HepG2 (cell line): Measurements from ENCODE around the gene TANGO2. TPM values are rescaled to one million over a fixed set of nuclear protein-coding genes. Genes with fewer than 3 reads are reported as not detected.

ENCODE experiments used
- BRF2 ChIP-seq: sonication (generic); formaldehyde crosslinking; IDR thresholded peaks from 2 replicates; pipeline ENCODE4 v1.8.1; 2022; ENCODE audit warnings: mild to moderate bottlenecking, missing genetic modification reagents
- CEBPZ ChIP-seq: IDR thresholded peaks from 2 replicates; pipeline ENCODE4 v1.6.1; 2012; ENCODE audit warnings: low read length, improper control_type of control experiment
- FOXA1 ChIP-seq, 2 experiments: fragments of 450-650 bp in 1 of 2; sonication (generic) in 1 of 2; formaldehyde crosslinking in 1 of 2; IDR thresholded peaks; 2 replicates each; pipeline versions ENCODE4 v1.4.0 to v1.6.1; 2016 to 2020; ENCODE audit warnings: missing genetic modification reagents in 1 of 2
- NCOA1 ChIP-seq: sonication (generic); formaldehyde crosslinking; IDR thresholded peaks from 2 replicates; pipeline ENCODE4 v1.9.0; 2021; ENCODE audit warnings: missing genetic modification reagents
- REL ChIP-seq: sonication (generic); formaldehyde crosslinking; conservative IDR thresholded peaks from 2 replicates; pipeline ENCODE4 v1.8.0; 2022; ENCODE audit warnings: mild to moderate bottlenecking, missing genetic modification reagents, moderate library complexity
- THRA ChIP-seq: sonication (generic); formaldehyde crosslinking; IDR thresholded peaks from 2 replicates; pipeline ENCODE4 v1.4.0; 2020; ENCODE audit warnings: missing genetic modification reagents, borderline replicate concordance
- ZFP1 ChIP-seq: IDR thresholded peaks from 2 replicates; pipeline ENCODE4 v1.6.1; 2016
- ZFP36 ChIP-seq: fragments of 150-350 bp; IDR thresholded peaks from 2 replicates; pipeline ENCODE4 v1.6.1; 2018; ENCODE audit warnings: borderline replicate concordance, low read length, low read depth; ENCODE audit not compliant: partially characterized antibody
- ZNF30 ChIP-seq: sonication (generic); formaldehyde crosslinking; IDR thresholded peaks from 2 replicates; pipeline ENCODE4 v1.5.0; 2020; ENCODE audit warnings: mild to moderate bottlenecking, missing genetic modification reagents
- ZNF597 ChIP-seq: sonication (generic); formaldehyde crosslinking; IDR thresholded peaks from 2 replicates; pipeline ENCODE4 v1.5.0; 2020; ENCODE audit warnings: missing genetic modification reagents
- polyA plus RNA-seq, 8 experiments: library from polyadenylated mRNA; depleted of rRNA in 3 of 8; stranded (reverse) in 7 of 8; unstranded in 1 of 8; fragments of >200 nt; fragmentation: Illumina TruSeq in 4 of 8; extraction: Trizol in 4 of 8; gene quantifications; 2 replicates each; pipeline versions ENCODE4 v1.2.1 to v1.2.3, GENCODE V29; 2011 to 2016; ENCODE audit warnings: low read depth in 4 of 8, missing spikeins in 1 of 8, mixed read lengths in 1 of 8; ENCODE audit not compliant: insufficient read depth in 1 of 8
- total RNA-seq, 5 experiments: library from RNA; depleted of rRNA; stranded (reverse); fragments of >200 nt; fragmentation: Illumina TruSeq; extraction: Trizol; gene quantifications; 2 replicates each; pipeline ENCODE4 v1.2.3, GENCODE V29; 2016; ENCODE audit warnings: low read depth in 1 of 5
- TF ChIP-seq, protein P1 (sequence below): sonication (generic); formaldehyde crosslinking; IDR thresholded peaks from 2 replicates; pipeline ENCODE4 v1.4.0; 2020; ENCODE audit warnings: missing genetic modification reagents
- TF ChIP-seq, protein P2 (sequence below): sonication (generic); formaldehyde crosslinking; IDR thresholded peaks from 2 replicates; pipeline ENCODE4 v1.8.0; 2022; ENCODE audit warnings: mild to moderate bottlenecking, missing genetic modification reagents, borderline replicate concordance
- TF ChIP-seq, protein P3 (sequence below): sonication (generic); formaldehyde crosslinking; IDR thresholded peaks from 2 replicates; pipeline ENCODE4 v1.8.0; 2022; ENCODE audit warnings: missing genetic modification reagents, mild to moderate bottlenecking, moderate library complexity, borderline replicate concordance

TANGO2 gene
- total and polyA plus RNA-seq, 2 of the 13 experiments (the other 11 are each of a cell fraction or from before 2014, with no cell fraction given) = 12.9 to 14.8 TPM

GRCh38 chr22:19986410-19987341 is 34.2 kb upstream of the TANGO2 start (continued):
- TF ChIP-seq BRF2 (CRISPR knock-in tag) = no peak
- TF ChIP-seq THRA (CRISPR knock-in tag) = no peak
- TF ChIP-seq ZFP1 = no peak
- TF ChIP-seq NCOA1 = no peak
- TF ChIP-seq ZFP36 = no peak
- TF ChIP-seq, protein P1, sequence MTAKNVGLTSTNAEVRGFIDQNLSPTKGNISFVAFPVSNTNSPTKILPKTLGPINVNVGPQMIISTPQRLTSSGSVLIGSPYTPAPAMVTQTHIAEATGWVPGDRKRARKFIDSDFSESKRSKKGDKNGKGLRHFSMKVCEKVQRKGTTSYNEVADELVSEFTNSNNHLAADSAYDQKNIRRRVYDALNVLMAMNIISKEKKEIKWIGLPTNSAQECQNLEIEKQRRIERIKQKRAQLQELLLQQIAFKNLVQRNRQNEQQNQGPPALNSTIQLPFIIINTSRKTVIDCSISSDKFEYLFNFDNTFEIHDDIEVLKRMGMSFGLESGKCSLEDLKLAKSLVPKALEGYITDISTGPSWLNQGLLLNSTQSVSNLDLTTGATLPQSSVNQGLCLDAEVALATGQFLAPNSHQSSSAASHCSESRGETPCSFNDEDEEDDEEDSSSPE (CRISPR knock-in tag) = no peak; the same call in 1 of the 2 replicates
- TF ChIP-seq, protein P2, sequence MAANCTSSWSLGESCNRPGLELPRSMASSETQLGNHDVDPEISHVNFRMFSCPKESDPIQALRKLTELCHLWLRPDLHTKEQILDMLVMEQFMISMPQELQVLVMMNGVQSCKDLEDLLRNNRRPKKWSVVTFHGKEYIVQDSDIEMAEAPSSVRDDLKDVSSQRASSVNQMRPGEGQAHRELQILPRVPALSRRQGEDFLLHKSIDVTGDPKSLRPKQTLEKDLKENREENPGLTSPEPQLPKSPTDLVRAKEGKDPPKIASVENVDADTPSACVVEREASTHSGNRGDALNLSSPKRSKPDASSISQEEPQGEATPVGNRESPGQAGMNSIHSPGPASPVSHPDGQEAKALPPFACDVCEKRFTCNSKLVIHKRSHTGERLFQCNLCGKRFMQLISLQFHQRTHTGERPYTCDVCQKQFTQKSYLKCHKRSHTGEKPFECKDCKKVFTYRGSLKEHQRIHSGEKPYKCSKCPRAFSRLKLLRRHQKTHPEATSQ (CRISPR knock-in tag) = no peak
- no peak for TF ChIP-seq CEBPZ
- no peak for TF ChIP-seq REL (CRISPR knock-in tag)
- TF ChIP-seq ZNF597 (CRISPR knock-in tag) = no peak
- TF ChIP-seq ZNF30 (CRISPR knock-in tag) = no peak
- TF ChIP-seq, protein P3, sequence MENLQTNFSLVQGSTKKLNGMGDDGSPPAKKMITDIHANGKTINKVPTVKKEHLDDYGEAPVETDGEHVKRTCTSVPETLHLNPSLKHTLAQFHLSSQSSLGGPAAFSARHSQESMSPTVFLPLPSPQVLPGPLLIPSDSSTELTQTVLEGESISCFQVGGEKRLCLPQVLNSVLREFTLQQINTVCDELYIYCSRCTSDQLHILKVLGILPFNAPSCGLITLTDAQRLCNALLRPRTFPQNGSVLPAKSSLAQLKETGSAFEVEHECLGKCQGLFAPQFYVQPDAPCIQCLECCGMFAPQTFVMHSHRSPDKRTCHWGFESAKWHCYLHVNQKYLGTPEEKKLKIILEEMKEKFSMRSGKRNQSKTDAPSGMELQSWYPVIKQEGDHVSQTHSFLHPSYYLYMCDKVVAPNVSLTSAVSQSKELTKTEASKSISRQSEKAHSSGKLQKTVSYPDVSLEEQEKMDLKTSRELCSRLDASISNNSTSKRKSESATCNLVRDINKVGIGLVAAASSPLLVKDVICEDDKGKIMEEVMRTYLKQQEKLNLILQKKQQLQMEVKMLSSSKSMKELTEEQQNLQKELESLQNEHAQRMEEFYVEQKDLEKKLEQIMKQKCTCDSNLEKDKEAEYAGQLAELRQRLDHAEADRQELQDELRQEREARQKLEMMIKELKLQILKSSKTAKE = no peak
- TF ChIP-seq FOXA1 (IDR thresholded peaks at IDR 0.05) = no peak
- no peak for TF ChIP-seq FOXA1 (CRISPR knock-in tag; IDR thresholded peaks at IDR 0.05)
